Ishikawa (cell line): ENCODE data around the gene SDCCAG8.

Experiments used
- EGR1 ChIP-seq: IDR thresholded peaks from 2 replicates; pipeline ENCODE4 v1.6.1; 2012
- EP300 ChIP-seq: IDR thresholded peaks from 2 replicates; pipeline ENCODE4 v1.6.1; 2012; ENCODE audit warnings: borderline replicate concordance
- FOXM1 ChIP-seq: IDR thresholded peaks from 2 replicates; pipeline ENCODE4 v1.6.1; 2012; ENCODE audit warnings: low read depth, borderline replicate concordance
- REST ChIP-seq: IDR thresholded peaks from 2 replicates; pipeline ENCODE4 v1.6.1; 2012; ENCODE audit warnings: low read depth, mild to moderate bottlenecking
- TAF1 ChIP-seq: IDR thresholded peaks from 2 replicates; pipeline ENCODE4 v1.6.1; 2012; ENCODE audit warnings: low read depth, mild to moderate bottlenecking
- TCF12 ChIP-seq: IDR thresholded peaks from 2 replicates; pipeline ENCODE4 v1.6.1; 2012; ENCODE audit warnings: low read depth

GRCh38 chr1:243251539-243251938 lies 4.3 kb upstream of the SDCCAG8 start:
- TF ChIP-seq EGR1, result no peak
- TF ChIP-seq REST, result no peak
- no peak for TF ChIP-seq FOXM1
- no peak for TF ChIP-seq TCF12
- TF ChIP-seq TAF1, result no peak
- no peak for TF ChIP-seq EP300
